H1 (cell line): ENCODE measurements around the gene SOD2. TPM values are rescaled to one million over a fixed set of nuclear protein-coding genes. Genes with fewer than 3 reads are reported as not detected.

Source experiments
- USF2 ChIP-seq: IDR thresholded peaks from 2 replicates; pipeline ENCODE4 v1.6.1; 2011; ENCODE audit warnings: low read length, improper control_type of control experiment
- polyA plus RNA-seq, 7 experiments: library from polyadenylated mRNA; depleted of rRNA in 3 of 7; stranded (reverse) in 5 of 7; unstranded in 2 of 7; fragments of >200 nt in 5 of 7; fragments of 200-250 nt in 2 of 7; gene quantifications; 1 replicate in 5 of 7; 2 replicates in 1 of 7; 4 replicates in 1 of 7; pipeline versions ENCODE4 v1.2.1 to v1.2.3, GENCODE V29; 2011 to 2013; ENCODE audit warnings: missing spikeins in 2 of 7, mixed read lengths in 2 of 7
- total RNA-seq: library from RNA; stranded (reverse); fragmentation: NEBNext Ultra II Directional; extraction: Animal tissue kit (Norgen Biotek cat#: 25700); gene quantifications from 2 replicates; pipeline ENCODE4 v1.2.1, GENCODE V29; 2021

Gene SOD2
- total and polyA plus RNA-seq, 2 of the 8 experiments (the other 6 are each of a cell fraction or from before 2014, with no cell fraction given), result 31.1 to 88.7 TPM

- TF ChIP-seq USF2, result no peak
These were observed 15.4 kb downstream of the SOD2 start (continued) for GRCh38 chr6:159677506-159678165.
